Sigmoid colon (tissue), 7 donors: ENCODE measurements around the gene HSDL1. TPM values are rescaled to one million over a fixed set of nuclear protein-coding genes. Genes with fewer than 3 reads are reported as not detected.

Source experiments
- DNase-seq: peaks from one replicate; pipeline ENCODE4 v3.0.0-alpha.2; 2019
- H3K27ac ChIP-seq, 4 donors: fragments of 200-600 bp; sonication (generic); one replicate each; pipeline ENCODE4 v1.5.1; 2016 to 2019; ENCODE audit warnings: mild to moderate bottlenecking in 1 of 4
- H3K27me3 ChIP-seq, 3 donors: fragments of 200-600 bp; sonication (generic); one replicate each; pipeline ENCODE4 v1.5.1; 2019; ENCODE audit warnings: mild to moderate bottlenecking in 1 of 3
- H3K36me3 ChIP-seq, 4 donors: fragments of 200-600 bp; sonication (generic); one replicate each; pipeline ENCODE4 v1.5.1; 2016 to 2019
- H3K4me1 ChIP-seq, 4 donors: fragments of 200-600 bp; sonication (generic); one replicate each; pipeline ENCODE4 v1.5.1; 2017 to 2019
- H3K4me3 ChIP-seq, 4 donors: fragments of 200-600 bp; sonication (generic); one replicate each; pipeline ENCODE4 v1.5.1; 2017 to 2019; ENCODE audit warnings: mild to moderate bottlenecking in 2 of 4, moderate library complexity in 1 of 4
- H3K9me3 ChIP-seq, 4 donors: fragments of 200-600 bp in 3 of 4; sonication (generic) in 3 of 4; one replicate each; pipeline versions ENCODE4 v1.5.1 to v1.6.1; 2013 to 2019
- EP300 ChIP-seq, 4 donors: sonication (generic); formaldehyde crosslinking; IDR thresholded peaks; one replicate each; pipeline ENCODE4 v1.6.1; 2017; ENCODE audit warnings: antibody characterized with exemption in 4 of 4
- POLR2A ChIP-seq, 2 donors: fragments of 450-650 bp; IDR thresholded peaks; one replicate each; pipeline ENCODE4 v1.6.1; 2016; ENCODE audit warnings: antibody characterized with exemption in 2 of 2, mild to moderate bottlenecking in 2 of 2, moderate library complexity in 2 of 2
- POLR2AphosphoS5 ChIP-seq, 4 donors: sonication (generic); formaldehyde crosslinking; IDR thresholded peaks; one replicate each; pipeline ENCODE4 v1.6.1; 2017; ENCODE audit warnings: antibody characterized with exemption in 4 of 4
- WGBS, 2 donors: extraction: QIAGEN DNeasy Blood & Tissue Kit; methylation state at CpG; one replicate each; pipeline ENCODE4 v1.1.7; 2013; 5-methylcytosine and 5-hydroxymethylcytosine counted together
- intact Hi-C: fragments of 100-400 bp; cut with DNase I; formaldehyde crosslinking; loops from one replicate; pipeline ENCODE4 v1.15.1; 2023
- polyA plus RNA-seq, 3 donors: library from polyadenylated mRNA; stranded (reverse); fragments of 200-250 nt; gene quantifications; one replicate each; pipeline ENCODE4 v1.2.3, GENCODE V29; 2013
- total RNA-seq, 4 donors: library from RNA; depleted of rRNA; stranded (reverse); fragments of >200 nt; gene quantifications; one replicate each; pipeline ENCODE4 v1.1.0, GENCODE V29; 2016
- TF ChIP-seq, protein P1 (sequence below), 4 experiments: fragments of 450-650 bp in 3 of 4; fragments of 200-600 bp in 1 of 4; IDR thresholded peaks; one replicate each; pipeline ENCODE4 v1.5.1; 2016 to 2019; ENCODE audit warnings: antibody characterized with exemption in 4 of 4, mild to moderate bottlenecking in 3 of 4, moderate library complexity in 2 of 4
- donor health status: healthy with polysubstance abuse.
- donor health status: Bipolar disorder and iron deficiency.
- donor health status: healthy.

The HSDL1 gene
- total and polyA plus RNA-seq, 7 donors: 5.3 to 27.8 (median 11.4) TPM

DNA sequence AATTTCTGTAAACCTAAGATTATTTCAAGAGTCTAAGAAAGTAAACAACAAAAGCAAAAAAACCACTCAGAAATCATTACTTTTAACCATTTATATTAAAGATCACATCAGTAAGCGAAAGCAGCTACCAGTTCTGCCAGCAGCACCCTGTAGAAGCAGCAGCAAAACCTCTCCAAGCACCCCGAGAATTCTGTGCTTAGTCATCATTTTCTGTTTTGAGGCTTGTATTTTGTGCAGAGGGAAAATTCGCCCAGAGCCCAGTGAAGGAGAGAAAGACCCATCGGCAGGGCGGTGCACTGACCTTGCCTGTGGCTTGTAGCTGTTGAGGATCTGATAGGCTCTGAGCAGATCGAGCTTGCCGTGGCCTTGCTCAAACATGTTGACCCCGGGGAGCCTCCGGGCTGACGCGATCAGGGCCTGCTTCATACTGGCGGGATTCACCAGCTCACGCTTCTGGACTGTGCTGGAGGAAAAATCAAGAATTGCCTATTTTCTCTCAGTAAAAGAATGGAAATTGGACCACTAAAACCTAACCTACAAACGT is 63.5 kb downstream of the HSDL1 start:
- intact Hi-C loops: no loop called here
- 91 to 92% methylated on average over 14 of the region's 14 CpGs for WGBS, 2 donors
- no peak overlapping the region for H3K27ac ChIP-seq

DNA sequence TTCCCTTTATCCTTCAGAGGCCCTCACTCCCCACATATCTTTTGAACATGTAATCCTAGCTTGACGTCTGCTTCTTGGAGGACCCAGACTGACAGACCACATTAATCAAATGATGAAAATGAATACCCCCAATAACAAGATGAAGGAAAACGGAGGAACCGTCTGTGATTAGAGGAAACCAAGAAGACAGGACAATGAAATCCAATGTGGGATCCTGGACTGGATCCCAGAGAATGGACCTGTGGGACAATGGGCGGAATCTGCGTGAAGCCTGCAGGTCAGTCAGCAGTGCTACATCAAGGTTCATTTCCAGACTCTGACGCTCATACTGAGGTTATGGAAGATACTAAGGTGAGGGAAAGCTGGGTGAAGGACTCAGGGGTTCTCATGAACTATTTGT is 64.2 kb downstream of the HSDL1 start:
- intact Hi-C loops: no loop called here
- no peak overlapping the region for H3K4me3 ChIP-seq
- DNase-seq: no peak
- peaks cover 25 to 93% (median 30%) of the 10 kb centered on the region in 4 donors for H3K36me3 ChIP-seq
- peaks cover 0 to 13% (median 3%) of the 10 kb centered on the region in 4 donors for H3K4me1 ChIP-seq
- no peaks in the 10 kb centered on the region for H3K27me3 ChIP-seq
- WGBS, 2 donors: 92 to 94% methylated on average over 6 of the region's 6 CpGs
- H3K9me3 ChIP-seq: no peaks in the 10 kb centered on the region
- no peak for TF ChIP-seq POLR2A (IDR thresholded peaks at IDR 0.05)
- TF ChIP-seq POLR2AphosphoS5 (IDR thresholded peaks at IDR 0.05): no peak
- TF ChIP-seq, protein P1, sequence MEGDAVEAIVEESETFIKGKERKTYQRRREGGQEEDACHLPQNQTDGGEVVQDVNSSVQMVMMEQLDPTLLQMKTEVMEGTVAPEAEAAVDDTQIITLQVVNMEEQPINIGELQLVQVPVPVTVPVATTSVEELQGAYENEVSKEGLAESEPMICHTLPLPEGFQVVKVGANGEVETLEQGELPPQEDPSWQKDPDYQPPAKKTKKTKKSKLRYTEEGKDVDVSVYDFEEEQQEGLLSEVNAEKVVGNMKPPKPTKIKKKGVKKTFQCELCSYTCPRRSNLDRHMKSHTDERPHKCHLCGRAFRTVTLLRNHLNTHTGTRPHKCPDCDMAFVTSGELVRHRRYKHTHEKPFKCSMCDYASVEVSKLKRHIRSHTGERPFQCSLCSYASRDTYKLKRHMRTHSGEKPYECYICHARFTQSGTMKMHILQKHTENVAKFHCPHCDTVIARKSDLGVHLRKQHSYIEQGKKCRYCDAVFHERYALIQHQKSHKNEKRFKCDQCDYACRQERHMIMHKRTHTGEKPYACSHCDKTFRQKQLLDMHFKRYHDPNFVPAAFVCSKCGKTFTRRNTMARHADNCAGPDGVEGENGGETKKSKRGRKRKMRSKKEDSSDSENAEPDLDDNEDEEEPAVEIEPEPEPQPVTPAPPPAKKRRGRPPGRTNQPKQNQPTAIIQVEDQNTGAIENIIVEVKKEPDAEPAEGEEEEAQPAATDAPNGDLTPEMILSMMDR (IDR thresholded peaks at IDR 0.05): no peak
- TF ChIP-seq EP300 (IDR thresholded peaks at IDR 0.05): no peak
- H3K27ac ChIP-seq: no peak overlapping the region

More for the DNA sequence above, 63.5 kb downstream of the HSDL1 start:
- H3K4me1 ChIP-seq: peaks cover 0 to 13% (median 3%) of the 10 kb centered on the region in 4 donors
- DNase-seq: no peak
- no peaks in the 10 kb centered on the region for H3K9me3 ChIP-seq
- H3K27me3 ChIP-seq: no peaks in the 10 kb centered on the region
- H3K36me3 ChIP-seq: peaks cover 31 to 93% (median 36%) of the 10 kb centered on the region in 4 donors
- TF ChIP-seq POLR2A (IDR thresholded peaks at IDR 0.05): no peak
- TF ChIP-seq POLR2AphosphoS5 (IDR thresholded peaks at IDR 0.05): no peak
- TF ChIP-seq, protein P1 (IDR thresholded peaks at IDR 0.05): no peak
- TF ChIP-seq EP300 (IDR thresholded peaks at IDR 0.05): no peak
- no peak overlapping the region for H3K4me3 ChIP-seq

DNA sequence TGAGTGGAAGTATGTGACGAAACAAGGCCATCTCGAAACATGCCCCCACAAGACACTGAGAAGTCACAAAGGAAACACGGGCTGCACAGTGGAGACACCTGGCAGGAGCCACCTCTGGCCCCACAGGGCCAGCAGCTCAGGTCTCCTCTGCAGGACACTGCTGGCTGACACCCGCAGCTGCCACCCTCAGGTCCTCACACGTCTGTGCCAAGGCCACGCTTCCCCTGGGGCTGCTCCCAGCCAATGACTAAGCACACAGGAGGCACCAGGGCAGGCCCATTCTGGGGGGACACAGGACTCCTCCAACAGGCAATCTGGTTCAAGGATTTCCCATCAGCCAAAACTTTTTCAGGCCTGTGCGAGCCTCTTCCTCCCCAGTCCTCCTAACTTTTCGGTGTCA is 64.6 kb downstream of the HSDL1 start:
- no peaks in the 10 kb centered on the region for H3K9me3 ChIP-seq
- TF ChIP-seq EP300 (IDR thresholded peaks at IDR 0.05) (no peak), POLR2A (IDR thresholded peaks at IDR 0.05) (no peak), POLR2AphosphoS5 (IDR thresholded peaks at IDR 0.05) (no peak)
- TF ChIP-seq, protein P1 (IDR thresholded peaks at IDR 0.05): no peak
- peaks cover 0 to 13% (median 3%) of the 10 kb centered on the region in 4 donors for H3K4me1 ChIP-seq
- peaks cover 28 to 96% (median 32%) of the 10 kb centered on the region in 4 donors for H3K36me3 ChIP-seq
- WGBS, 2 donors: 88 to 91% methylated on average over 8 of the region's 8 CpGs
- no peak overlapping the region for H3K4me3 ChIP-seq
- intact Hi-C loops: no loop called here
- H3K27me3 ChIP-seq: no peaks in the 10 kb centered on the region
- no peak overlapping the region for H3K27ac ChIP-seq
- DNase-seq: no peak

DNA sequence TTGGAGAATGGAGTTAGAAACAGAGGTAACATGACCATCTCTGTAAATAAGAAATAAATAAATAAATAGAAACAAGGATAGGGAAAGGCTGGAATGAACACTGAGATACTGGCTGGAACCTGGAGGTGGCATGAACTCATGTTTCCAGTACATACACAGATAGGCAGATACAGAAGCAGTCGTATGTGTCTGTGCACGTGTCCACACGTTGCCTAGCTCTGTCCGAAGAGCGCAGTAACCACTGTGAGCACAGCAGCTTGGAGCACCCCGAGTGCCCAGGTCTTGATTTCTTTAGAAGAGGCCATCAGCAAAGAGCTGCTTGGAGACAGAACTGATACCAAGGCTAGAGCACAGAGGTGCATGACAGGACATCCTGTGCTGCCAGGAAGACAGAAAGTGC is 65.3 kb downstream of the HSDL1 start:
- intact Hi-C loops: loop anchor here (10.0 kb wide), 1 partner anchor 405 kb away; no protein-coding TSS in a partner anchor
- H3K36me3 ChIP-seq: peaks cover 35 to 97% (median 38%) of the 10 kb centered on the region in 4 donors
- WGBS, 2 donors: 95% methylated on average over 6 of the region's 6 CpGs
- TF ChIP-seq EP300 (IDR thresholded peaks at IDR 0.05) (no peak), POLR2A (IDR thresholded peaks at IDR 0.05) (no peak), POLR2AphosphoS5 (IDR thresholded peaks at IDR 0.05) (no peak)
- TF ChIP-seq, protein P1 (IDR thresholded peaks at IDR 0.05): no peak
- no peak overlapping the region for H3K4me3 ChIP-seq
- H3K9me3 ChIP-seq: no peaks in the 10 kb centered on the region
- DNase-seq: no peak
- peaks cover 0 to 13% (median 3%) of the 10 kb centered on the region in 4 donors for H3K4me1 ChIP-seq
- H3K27ac ChIP-seq: no peak overlapping the region
- no peaks in the 10 kb centered on the region for H3K27me3 ChIP-seq
